OCI-LY3 (cell line): ENCODE data around the gene DYNC2I2.

ENCODE experiments used
- EZH2phosphoT487 ChIP-seq: fragments of 200-600 bp; shearing (Covaris generic); IDR thresholded peaks from 2 replicates; pipeline ENCODE4 v1.6.1; 2018; ENCODE audit warnings: antibody characterized with exemption, mixed run types, low read depth
- TF ChIP-seq, protein P1 (sequence below): fragments of 200-600, 300-600 bp; sonication (generic); IDR thresholded peaks from 2 replicates; pipeline ENCODE4 v1.5.1; 2014; ENCODE audit warnings: antibody characterized with exemption, low read length, low read depth

- TF ChIP-seq, protein P1, sequence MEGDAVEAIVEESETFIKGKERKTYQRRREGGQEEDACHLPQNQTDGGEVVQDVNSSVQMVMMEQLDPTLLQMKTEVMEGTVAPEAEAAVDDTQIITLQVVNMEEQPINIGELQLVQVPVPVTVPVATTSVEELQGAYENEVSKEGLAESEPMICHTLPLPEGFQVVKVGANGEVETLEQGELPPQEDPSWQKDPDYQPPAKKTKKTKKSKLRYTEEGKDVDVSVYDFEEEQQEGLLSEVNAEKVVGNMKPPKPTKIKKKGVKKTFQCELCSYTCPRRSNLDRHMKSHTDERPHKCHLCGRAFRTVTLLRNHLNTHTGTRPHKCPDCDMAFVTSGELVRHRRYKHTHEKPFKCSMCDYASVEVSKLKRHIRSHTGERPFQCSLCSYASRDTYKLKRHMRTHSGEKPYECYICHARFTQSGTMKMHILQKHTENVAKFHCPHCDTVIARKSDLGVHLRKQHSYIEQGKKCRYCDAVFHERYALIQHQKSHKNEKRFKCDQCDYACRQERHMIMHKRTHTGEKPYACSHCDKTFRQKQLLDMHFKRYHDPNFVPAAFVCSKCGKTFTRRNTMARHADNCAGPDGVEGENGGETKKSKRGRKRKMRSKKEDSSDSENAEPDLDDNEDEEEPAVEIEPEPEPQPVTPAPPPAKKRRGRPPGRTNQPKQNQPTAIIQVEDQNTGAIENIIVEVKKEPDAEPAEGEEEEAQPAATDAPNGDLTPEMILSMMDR = no peak
- TF ChIP-seq EZH2phosphoT487 = no peak
Observed at GRCh38 chr9:128587453-128587852, 69.2 kb downstream of the DYNC2I2 start.
